ENCODE measurements around the gene LRRC28.

Gene LRRC28

GRCh38 chr15:99250001-99250400, 1.3 kb upstream of the LRRC28 start:
- DNase-seq = no peak

DNA sequence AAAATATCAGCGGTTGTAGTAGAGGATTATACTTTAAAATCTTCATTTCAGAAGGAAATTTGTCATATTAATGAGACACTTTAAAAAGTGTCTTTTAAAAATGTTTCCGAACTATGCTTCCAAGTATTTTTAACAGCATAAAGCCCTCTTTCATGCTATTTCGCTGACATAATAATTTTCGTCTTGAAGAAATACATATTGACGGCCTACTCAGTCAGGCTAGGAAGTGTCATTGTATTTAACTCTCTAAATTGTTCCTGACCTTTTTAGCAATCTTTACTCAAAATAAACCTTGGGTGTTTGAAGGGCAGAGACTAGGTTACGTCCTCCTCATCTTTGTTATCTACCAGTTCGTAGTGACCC, 806 bp upstream of the LRRC28 start:
- DNase-seq = no peak

DNA sequence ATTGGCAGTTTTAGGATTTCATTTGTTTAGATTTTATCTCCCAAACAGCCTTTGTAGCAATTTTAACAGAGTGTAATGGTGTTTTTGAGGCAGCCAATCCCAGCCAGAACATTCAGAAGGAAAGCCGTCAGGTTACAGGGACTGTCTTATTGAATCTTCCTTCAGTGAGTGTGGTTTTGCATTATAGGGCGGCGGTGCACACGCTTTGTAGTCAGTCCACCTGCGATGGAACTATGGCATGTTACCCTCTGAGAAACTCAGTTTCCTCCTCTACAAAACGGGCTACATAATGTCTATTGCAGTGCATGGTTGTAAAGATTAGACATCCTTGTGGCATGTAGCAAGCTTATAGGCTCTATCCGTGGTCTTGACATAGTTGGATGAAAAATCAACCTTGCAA, 1.0 kb downstream of the LRRC28 start:
- DNase-seq = no peak

DNA sequence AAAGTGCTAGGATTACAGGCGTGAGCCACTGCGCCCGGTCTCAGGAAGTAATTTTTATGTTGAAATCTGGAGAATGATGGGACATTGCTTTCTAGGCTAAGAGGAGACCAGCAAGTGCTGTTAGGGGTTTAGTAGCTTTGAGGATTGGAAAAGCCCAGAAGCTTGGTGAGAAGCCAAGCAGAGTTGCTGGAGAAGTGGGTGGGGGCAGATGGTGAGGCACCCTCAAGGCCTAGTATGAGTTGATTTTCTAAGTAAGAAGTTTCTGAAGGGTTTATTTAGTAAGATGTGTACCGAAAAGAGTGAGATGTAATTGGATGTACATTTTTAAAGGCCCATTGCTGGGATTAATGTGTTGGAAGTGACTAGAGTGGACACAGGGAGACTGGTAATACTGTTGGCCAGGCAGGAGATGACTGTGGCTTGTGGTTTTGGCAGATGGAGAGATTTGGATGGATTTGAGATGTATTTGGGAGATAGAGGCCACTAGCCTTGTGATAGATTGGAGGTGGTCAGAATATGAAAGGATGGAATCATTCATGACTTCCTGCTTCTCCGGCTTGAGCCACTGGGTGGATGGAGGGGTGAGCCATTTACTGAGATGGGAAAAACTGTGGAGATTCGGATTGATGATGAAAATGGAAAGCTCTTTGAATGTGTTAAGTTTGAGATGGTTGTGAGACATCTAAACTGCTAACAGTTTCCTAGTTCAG, 2.3 kb downstream of the LRRC28 start:
- DNase-seq = no peak

GRCh38 chr15:99257107-99257750, 5.9 kb downstream of the LRRC28 start:
- DNase-seq = no peak

- no peak for DNase-seq
Observed at GRCh38 chr15:99264125-99264524, 12.8 kb downstream of the LRRC28 start.

GRCh38 chr15:99265541-99266070, 14.3 kb downstream of the LRRC28 start:
- no peak for DNase-seq

GRCh38 chr15:99267957-99268356, 16.7 kb downstream of the LRRC28 start:
- DNase-seq = no peak

DNA sequence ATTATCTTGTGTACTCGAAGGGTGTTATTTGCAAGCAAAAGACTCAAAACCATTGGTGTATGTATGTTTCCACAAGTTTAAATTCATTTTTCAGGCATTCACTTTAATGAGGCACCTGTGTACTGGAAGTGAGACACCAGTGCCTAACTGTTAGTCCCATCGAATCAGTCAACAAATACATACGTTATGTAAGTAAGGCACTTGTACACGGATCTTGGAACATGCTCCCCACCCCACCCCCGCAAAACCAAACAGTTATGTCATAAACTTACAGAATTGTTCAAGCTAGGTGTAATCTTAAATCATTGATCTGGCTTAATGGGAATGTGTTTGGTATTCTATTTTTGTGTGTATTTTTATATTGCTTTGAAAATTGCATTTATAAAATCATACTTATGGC, 17.1 kb downstream of the LRRC28 start:
- DNase-seq = no peak

DNA sequence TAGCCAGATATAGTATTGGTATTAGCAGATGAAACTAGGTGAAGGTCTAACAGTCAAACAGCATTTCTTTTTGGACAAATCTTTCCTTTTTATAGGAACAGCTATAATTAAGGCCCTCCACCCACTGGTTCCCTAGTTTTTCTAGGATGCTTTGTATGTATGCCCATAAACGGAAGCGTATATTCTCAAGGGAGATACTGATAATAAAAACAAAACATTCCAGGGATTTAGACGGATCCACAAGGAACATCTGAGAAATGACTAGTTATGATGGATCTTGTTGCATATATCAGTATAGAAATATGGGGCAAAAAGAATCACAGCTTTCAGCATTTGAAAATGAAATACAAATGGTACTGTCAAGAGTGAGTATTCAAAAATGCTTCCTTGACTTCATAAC, 22.5 kb downstream of the LRRC28 start:
- no peak for DNase-seq

- no peak for DNase-seq
Observed at GRCh38 chr15:99275061-99275460, 23.8 kb downstream of the LRRC28 start.

- no peak for DNase-seq
Observed at GRCh38 chr15:99275525-99276128, 24.3 kb downstream of the LRRC28 start.

DNA sequence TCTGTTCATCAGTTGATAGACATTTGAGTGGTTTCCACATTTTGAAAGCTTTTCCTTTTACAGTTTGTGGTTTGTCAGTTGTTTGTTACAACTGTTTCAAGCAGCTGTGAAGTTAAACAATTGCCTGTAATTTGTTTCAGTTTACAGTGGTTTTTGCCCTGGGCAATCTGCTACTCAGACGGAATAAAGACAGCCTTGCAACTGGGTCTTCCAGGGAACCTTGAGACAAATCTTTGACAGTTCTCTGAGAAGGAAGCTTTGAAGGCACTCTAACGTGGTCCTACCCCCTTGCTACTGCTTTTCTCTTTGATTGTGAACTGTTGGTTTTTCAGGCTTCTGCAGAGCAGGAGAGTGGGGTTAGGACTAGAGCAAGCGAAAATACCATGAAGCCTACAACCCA, 28.0 kb downstream of the LRRC28 start:
- no peak for DNase-seq

- no peak for DNase-seq
Observed at GRCh38 chr15:99279827-99280226, 28.5 kb downstream of the LRRC28 start.

DNA sequence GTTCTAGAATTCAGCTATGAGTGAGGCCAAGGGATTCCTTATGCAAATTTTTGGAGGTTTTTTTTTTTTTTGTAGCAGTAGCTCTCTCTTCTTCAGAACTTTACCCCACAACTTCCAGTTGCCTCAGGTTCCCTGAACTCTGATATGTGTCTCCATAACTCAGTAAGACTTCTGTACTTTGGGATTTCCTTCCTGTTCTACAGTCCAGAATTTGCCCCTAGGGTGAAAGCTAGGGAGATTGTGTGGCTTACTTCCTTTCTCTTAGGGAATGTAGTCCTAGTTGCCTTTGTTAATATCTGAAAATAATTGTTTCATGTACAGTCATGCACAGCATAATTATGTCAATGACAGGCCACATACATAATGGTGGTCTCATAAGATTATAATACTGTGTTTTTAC, 30.8 kb downstream of the LRRC28 start:
- DNase-seq = no peak

GRCh38 chr15:99282586-99282985, 31.3 kb downstream of the LRRC28 start:
- DNase-seq = no peak

- no peak for DNase-seq
Observed at GRCh38 chr15:99283717-99284116, 32.4 kb downstream of the LRRC28 start.

DNA sequence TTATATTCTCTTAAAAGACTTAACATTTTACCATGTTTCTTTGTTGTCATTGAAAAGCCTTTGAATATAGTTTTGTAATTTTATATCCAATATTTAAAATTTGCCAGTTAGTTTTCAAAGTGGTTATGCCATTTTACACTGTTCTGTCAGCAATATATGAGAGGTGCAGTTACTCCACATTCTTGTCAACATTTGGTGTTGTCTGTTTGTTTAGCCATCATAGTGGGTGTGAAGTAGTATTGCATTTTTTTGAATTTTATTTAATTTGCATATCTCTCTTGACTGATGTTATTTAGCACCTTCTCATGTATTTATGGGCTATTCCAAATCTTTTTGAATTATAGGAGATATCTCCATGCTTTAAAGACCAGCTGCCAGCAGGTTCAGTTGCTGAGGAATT, 40.4 kb downstream of the LRRC28 start:
- no peak for DNase-seq

DNA sequence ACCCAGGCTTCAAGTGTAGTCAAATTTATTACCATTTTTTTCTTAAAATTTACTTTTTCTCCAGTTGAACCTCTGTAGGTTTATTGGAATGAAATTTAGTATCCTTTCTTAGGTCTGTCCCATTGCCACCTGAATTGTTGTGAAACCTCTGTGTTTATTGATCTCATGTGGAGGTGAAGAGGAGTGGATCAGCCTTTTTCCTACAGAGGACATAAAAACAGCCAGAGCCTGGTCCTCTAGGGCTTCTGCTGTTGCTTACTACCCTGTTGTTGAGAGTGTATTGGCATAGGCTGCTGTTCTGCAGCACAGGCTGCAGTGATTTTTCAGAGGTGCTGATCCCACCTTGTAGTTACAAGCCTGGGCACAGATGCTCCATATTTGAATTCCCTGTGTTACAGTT, 44.6 kb downstream of the LRRC28 start:
- no peak for DNase-seq

GRCh38 chr15:99296386-99296785, 45.1 kb downstream of the LRRC28 start:
- no peak for DNase-seq

- no peak for DNase-seq
Observed at GRCh38 chr15:99303907-99304306, 52.6 kb downstream of the LRRC28 start.

DNA sequence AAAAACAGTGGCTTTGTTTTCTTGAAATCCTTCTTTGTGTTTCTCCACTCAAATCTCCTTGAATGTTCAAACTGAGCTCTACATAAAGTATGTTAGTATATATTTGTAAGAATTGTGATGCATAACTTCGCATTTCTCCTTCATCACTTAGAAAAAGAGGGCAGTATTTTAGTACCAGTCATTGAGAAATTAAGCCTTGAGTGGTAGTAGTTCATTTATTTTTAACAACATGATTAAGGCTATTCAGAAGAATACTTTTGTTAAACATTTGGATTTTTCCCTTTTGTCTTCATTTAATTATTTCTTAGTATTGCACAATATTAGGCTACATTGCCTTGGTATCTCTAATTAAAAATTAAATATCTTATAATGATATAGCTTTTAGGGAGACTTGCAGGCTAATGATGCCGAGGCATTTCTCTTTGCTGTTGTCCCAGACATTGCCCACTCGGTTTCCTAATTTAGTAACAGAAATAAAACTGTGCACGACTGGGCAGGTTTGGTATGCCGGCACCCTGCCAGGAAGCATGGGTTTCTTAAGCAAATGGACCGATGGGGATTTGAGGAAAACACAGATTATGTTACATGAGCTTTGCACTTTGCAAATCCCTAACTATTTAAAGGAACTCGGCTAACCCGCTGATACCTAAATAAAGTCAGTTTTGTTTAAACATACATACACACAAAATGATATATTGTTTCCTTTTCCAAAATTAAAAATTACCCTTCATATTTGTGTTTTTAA, 54.7 kb downstream of the LRRC28 start:
- peak; percentile 28 for DNase-seq

DNA sequence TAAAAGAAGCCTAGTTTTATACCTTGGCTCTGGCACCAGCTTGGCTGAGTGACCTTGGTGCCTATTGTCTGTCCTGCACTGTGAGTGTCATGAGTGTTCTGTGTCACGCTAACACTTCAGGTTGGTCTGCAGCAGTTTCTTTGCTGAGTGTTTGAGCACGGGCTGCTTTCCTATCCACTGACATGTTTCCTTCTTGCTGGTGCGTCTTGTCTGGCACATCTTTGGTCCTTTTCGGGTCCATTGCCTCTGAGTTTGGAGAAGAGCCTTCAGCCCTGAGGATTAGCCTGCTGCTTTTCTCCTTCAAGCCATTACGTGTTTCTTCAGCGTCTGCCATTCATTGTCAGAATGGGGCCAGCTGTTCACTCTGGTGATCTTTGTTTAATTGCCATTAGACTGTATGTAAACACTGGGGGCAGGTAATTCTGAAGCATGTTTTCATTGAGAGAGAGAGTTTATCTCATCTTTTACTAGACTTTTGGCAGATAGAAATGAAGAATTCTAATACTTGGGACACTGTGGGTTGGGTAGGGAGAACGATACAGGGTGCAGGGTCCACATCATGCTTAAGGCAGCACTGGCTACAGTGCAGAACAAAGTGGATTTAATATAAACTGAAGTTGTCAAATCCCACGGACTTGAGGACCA, 55.5 kb downstream of the LRRC28 start:
- no peak for DNase-seq
